Suprapubic skin (tissue), 4 donors: Measurements from ENCODE around the gene MIPOL1. TPM values are rescaled to one million over a fixed set of nuclear protein-coding genes. Genes with fewer than 3 reads are reported as not detected.

Source experiments
- DNase-seq, 2 donors: peaks; one replicate each; pipeline ENCODE4 v3.0.0-alpha.2; 2019; ENCODE audit warnings: low spot score in 2 of 2
- H3K27ac ChIP-seq: fragments of 200-600 bp; sonication (generic); one replicate; pipeline ENCODE4 v1.5.1; 2019
- H3K27me3 ChIP-seq: fragments of 200-600 bp; sonication (generic); one replicate; pipeline ENCODE4 v1.5.1; 2019
- H3K36me3 ChIP-seq: fragments of 200-600 bp; sonication (generic); one replicate; pipeline ENCODE4 v1.5.1; 2019
- H3K4me1 ChIP-seq: fragments of 200-600 bp; sonication (generic); one replicate; pipeline ENCODE4 v1.5.1; 2019
- H3K4me3 ChIP-seq: fragments of 200-600 bp; sonication (generic); one replicate; pipeline ENCODE4 v1.5.1; 2019; ENCODE audit warnings: mild to moderate bottlenecking
- H3K9me3 ChIP-seq: fragments of 200-600 bp; sonication (generic); one replicate; pipeline ENCODE4 v1.5.1; 2019
- CTCF ChIP-seq, 2 donors: fragments of 200-600 bp in 1 of 2; fragments of 450-650 bp in 1 of 2; sonication (generic) in 1 of 2; IDR thresholded peaks; one replicate each; pipeline ENCODE4 v1.5.1; 2016 to 2019; ENCODE audit warnings: antibody characterized with exemption in 2 of 2, mild to moderate bottlenecking in 1 of 2, moderate library complexity in 1 of 2
- EP300 ChIP-seq: sonication (generic); formaldehyde crosslinking; IDR thresholded peaks from one replicate; pipeline ENCODE4 v1.6.1; 2017; ENCODE audit warnings: antibody characterized with exemption
- POLR2A ChIP-seq, 2 donors: fragments of 450-650 bp; IDR thresholded peaks; one replicate each; pipeline ENCODE4 v1.6.1; 2017; ENCODE audit warnings: antibody characterized with exemption in 2 of 2, mild to moderate bottlenecking in 2 of 2, moderate library complexity in 2 of 2
- POLR2AphosphoS5 ChIP-seq, 3 donors: sonication (generic); formaldehyde crosslinking; IDR thresholded peaks; one replicate each; pipeline ENCODE4 v1.6.1; 2017; ENCODE audit warnings: antibody characterized with exemption in 3 of 3
- WGBS: methylation state at CpG from one replicate; pipeline ENCODE4 v1.1.5; 2018; 5-methylcytosine and 5-hydroxymethylcytosine counted together
- total RNA-seq, 4 donors: library from RNA; depleted of rRNA; stranded (reverse); fragments of >200 nt; gene quantifications; one replicate each; pipeline ENCODE4 v1.1.0, GENCODE V29; 2016

The MIPOL1 gene
- total RNA-seq, 4 donors from 2014 or later, result 3.5 to 12.7 (median 7.6) TPM

DNA sequence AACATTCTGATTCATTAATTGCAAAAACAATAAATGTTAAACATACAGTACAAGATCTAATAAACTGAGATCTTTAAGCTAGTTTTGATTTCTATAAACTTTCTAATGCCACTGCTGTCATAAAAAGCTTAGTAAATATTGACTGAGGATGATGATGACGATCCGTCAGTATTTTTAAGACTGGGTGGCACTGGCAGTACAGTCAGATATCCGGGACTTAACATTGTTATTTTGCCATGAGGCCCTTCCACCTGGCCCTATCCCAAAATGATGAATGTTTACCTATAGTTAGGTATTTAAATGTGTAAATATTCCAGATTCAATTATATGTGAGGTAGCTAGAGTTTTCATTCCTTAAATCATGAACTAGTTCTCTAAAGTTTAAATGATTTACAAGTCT is 238.8 kb downstream of the MIPOL1 start:
- WGBS, result 63% methylated on average over 3 of the region's 3 CpGs

GRCh38 chr14:37437490-37437889 is 239.8 kb downstream of the MIPOL1 start:
- no peak for TF ChIP-seq POLR2A (IDR thresholded peaks at IDR 0.05)
- no peak for TF ChIP-seq CTCF (IDR thresholded peaks at IDR 0.05)
- TF ChIP-seq POLR2AphosphoS5 (IDR thresholded peaks at IDR 0.05), result no peak
- TF ChIP-seq EP300, result no peak
- Histone ChIP-seq H3K4me3 (no peak overlapping the region), H3K27ac (no peak overlapping the region), H3K9me3 (no peaks in the 10 kb centered on the region), H3K27me3 (no peaks in the 10 kb centered on the region), H3K36me3 (no peaks in the 10 kb centered on the region), H3K4me1 (no peaks in the 10 kb centered on the region)
- DNase-seq, result no peak
- 71% methylated on average over 2 of the region's 2 CpGs for WGBS

More for the DNA sequence above, 238.8 kb downstream of the MIPOL1 start:
- Histone ChIP-seq H3K36me3 (no peaks in the 10 kb centered on the region), H3K27me3 (no peaks in the 10 kb centered on the region), H3K4me1 (no peaks in the 10 kb centered on the region), H3K9me3 (no peaks in the 10 kb centered on the region), H3K4me3 (no peak overlapping the region), H3K27ac (no peak overlapping the region)
- no peak for TF ChIP-seq POLR2A (IDR thresholded peaks at IDR 0.05)
- no peak for TF ChIP-seq POLR2AphosphoS5 (IDR thresholded peaks at IDR 0.05)
- no peak for TF ChIP-seq EP300
- TF ChIP-seq CTCF (IDR thresholded peaks at IDR 0.05), result no peak
- no peak for DNase-seq

- H3K27ac ChIP-seq, result no peak overlapping the region
Observed at GRCh38 chr14:37438444-37438843, 240.7 kb downstream of the MIPOL1 start.

DNA sequence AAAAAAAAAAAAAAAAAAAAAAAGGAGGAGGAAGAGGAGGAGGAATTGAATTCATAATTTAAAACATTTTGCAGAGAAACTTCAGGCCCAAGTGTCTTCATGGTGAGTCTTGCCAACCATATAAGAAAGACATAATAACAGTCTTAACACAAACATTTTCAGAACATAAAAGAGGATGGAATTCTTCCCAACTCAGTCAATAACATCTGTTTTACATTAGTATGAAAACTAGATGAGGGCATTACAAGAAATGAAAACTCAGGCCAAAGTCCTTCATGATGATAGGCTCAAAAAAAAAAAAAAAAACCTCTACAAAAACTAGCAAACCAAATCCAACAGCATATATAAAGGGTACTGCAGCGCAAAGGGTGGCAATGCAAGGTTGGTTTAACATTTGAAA is 245.7 kb downstream of the MIPOL1 start:
- no peaks in the 10 kb centered on the region for H3K4me1 ChIP-seq
- 86% methylated on average over 1 of the region's 1 CpG for WGBS
- H3K4me3 ChIP-seq, result no peak overlapping the region
- DNase-seq, result no peak
- H3K36me3 ChIP-seq, result no peaks in the 10 kb centered on the region
- H3K27me3 ChIP-seq, result no peaks in the 10 kb centered on the region
- H3K27ac ChIP-seq, result no peak overlapping the region
- H3K9me3 ChIP-seq, result no peaks in the 10 kb centered on the region
- TF ChIP-seq EP300 (no peak), CTCF (IDR thresholded peaks at IDR 0.05) (no peak), POLR2A (IDR thresholded peaks at IDR 0.05) (no peak), POLR2AphosphoS5 (IDR thresholded peaks at IDR 0.05) (no peak)

More at GRCh38 chr14:37438444-37438843, 240.7 kb downstream of the MIPOL1 start:
- TF ChIP-seq POLR2A (IDR thresholded peaks at IDR 0.05) (no peak), POLR2AphosphoS5 (IDR thresholded peaks at IDR 0.05) (no peak), EP300 (no peak), CTCF (IDR thresholded peaks at IDR 0.05) (no peak)
- no peaks in the 10 kb centered on the region for H3K4me1 ChIP-seq
- H3K27me3 ChIP-seq, result no peaks in the 10 kb centered on the region
- DNase-seq, result no peak
- no peaks in the 10 kb centered on the region for H3K9me3 ChIP-seq
- H3K36me3 ChIP-seq, result no peaks in the 10 kb centered on the region
- WGBS, result 76% methylated on average over 2 of the region's 2 CpGs
- no peak overlapping the region for H3K4me3 ChIP-seq

DNA sequence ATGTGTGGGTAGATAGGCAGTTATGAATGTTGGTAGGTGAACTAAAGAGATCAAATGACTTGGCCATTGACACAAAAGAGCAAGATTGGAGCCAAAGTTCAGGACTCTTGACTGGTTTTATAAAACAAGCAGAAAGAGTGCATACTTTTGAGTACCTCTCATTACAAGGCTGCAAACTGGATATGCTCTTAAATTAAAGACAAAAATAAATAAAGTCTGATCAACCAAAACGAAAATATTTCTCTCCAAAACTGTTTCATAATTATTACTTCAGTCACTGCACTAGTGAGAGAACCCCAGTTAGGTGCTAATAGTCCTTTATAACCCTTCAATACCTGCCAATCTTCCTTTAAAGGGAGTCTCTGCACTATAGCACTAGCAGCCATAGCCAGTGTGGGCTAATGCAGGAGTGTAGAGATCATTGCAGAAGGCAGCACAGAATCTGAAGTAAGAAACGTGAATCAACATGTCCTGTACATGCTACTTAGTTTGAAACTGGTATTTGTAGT is 250.2 kb downstream of the MIPOL1 start:
- Histone ChIP-seq H3K27me3 (no peaks in the 10 kb centered on the region), H3K36me3 (no peaks in the 10 kb centered on the region), H3K27ac (no peak overlapping the region), H3K9me3 (no peaks in the 10 kb centered on the region), H3K4me1 (no peaks in the 10 kb centered on the region), H3K4me3 (no peak overlapping the region)
- TF ChIP-seq EP300 (no peak), POLR2AphosphoS5 (IDR thresholded peaks at IDR 0.05) (no peak), POLR2A (IDR thresholded peaks at IDR 0.05) (no peak), CTCF (IDR thresholded peaks at IDR 0.05) (no peak)
- 31% methylated on average over 2 of the region's 2 CpGs for WGBS
- no peak for DNase-seq
